HepG2 (cell line): ENCODE data around the gene ATP2B3. TPM values are rescaled to one million over a fixed set of nuclear protein-coding genes. Genes with fewer than 3 reads are reported as not detected.

Experiments used
- ARHGAP35 ChIP-seq: sonication (generic); formaldehyde crosslinking; IDR thresholded peaks from 2 replicates; pipeline ENCODE4 v1.9.0; 2022; ENCODE audit warnings: mild to moderate bottlenecking, inconsistent platforms, moderate library complexity, missing genetic modification reagents, borderline replicate concordance
- CBFB ChIP-seq: sonication (generic); formaldehyde crosslinking; IDR thresholded peaks from 2 replicates; pipeline ENCODE4 v1.4.0; 2020; ENCODE audit warnings: missing genetic modification reagents
- CC2D1A ChIP-seq: sonication (generic); formaldehyde crosslinking; IDR thresholded peaks from 2 replicates; pipeline ENCODE4 v1.8.1; 2023; ENCODE audit warnings: mild to moderate bottlenecking, missing genetic modification reagents
- IRF2 ChIP-seq: IDR thresholded peaks from 2 replicates; pipeline ENCODE4 v1.6.1; 2018; ENCODE audit warnings: missing genetic modification reagents, missing compliant biosample characterization
- RFXAP ChIP-seq: sonication (generic); formaldehyde crosslinking; IDR thresholded peaks from 2 replicates; pipeline ENCODE4 v1.4.0; 2020; ENCODE audit warnings: missing genetic modification reagents, borderline replicate concordance
- SIN3A ChIP-seq: IDR thresholded peaks from 2 replicates; pipeline ENCODE4 v1.6.1; 2011; ENCODE audit warnings: low read depth, mild to moderate bottlenecking, control low read depth, low read length, borderline replicate concordance
- SP2 ChIP-seq: sonication (generic); formaldehyde crosslinking; IDR thresholded peaks from 2 replicates; pipeline ENCODE4 v1.5.1; 2020; ENCODE audit warnings: mild to moderate bottlenecking, missing genetic modification reagents
- TCF12 ChIP-seq, 2 experiments: fragments of 450-650 bp in 1 of 2; sonication (generic) in 1 of 2; formaldehyde crosslinking in 1 of 2; IDR thresholded peaks; 2 replicates each; pipeline versions ENCODE4 v1.6.1 to v1.8.0; 2017 to 2022; ENCODE audit warnings: antibody characterized with exemption in 1 of 2, mild to moderate bottlenecking in 1 of 2, missing genetic modification reagents in 1 of 2, moderate library complexity in 1 of 2
- TSC22D2 ChIP-seq: sonication (generic); formaldehyde crosslinking; IDR thresholded peaks from 2 replicates; pipeline ENCODE4 v1.5.1; 2020; ENCODE audit warnings: missing genetic modification reagents, mild to moderate bottlenecking, borderline replicate concordance
- ZKSCAN1 ChIP-seq: fragments of 150-350 bp; IDR thresholded peaks from 2 replicates; pipeline ENCODE4 v1.6.1; 2014; ENCODE audit warnings: low read length
- ZNF558 ChIP-seq: sonication (generic); formaldehyde crosslinking; IDR thresholded peaks from 2 replicates; pipeline ENCODE4 v1.9.0; 2022; ENCODE audit warnings: mild to moderate bottlenecking, missing genetic modification reagents, borderline replicate concordance
- ZNF749 ChIP-seq: sonication (generic); formaldehyde crosslinking; IDR thresholded peaks from 2 replicates; pipeline ENCODE4 v1.8.0; 2022; ENCODE audit warnings: mild to moderate bottlenecking, missing genetic modification reagents, moderate library complexity, borderline replicate concordance
- polyA plus RNA-seq, 8 experiments: library from polyadenylated mRNA; depleted of rRNA in 3 of 8; stranded (reverse) in 7 of 8; unstranded in 1 of 8; fragments of >200 nt; fragmentation: Illumina TruSeq in 4 of 8; extraction: Trizol in 4 of 8; gene quantifications; 2 replicates each; pipeline versions ENCODE4 v1.2.1 to v1.2.3, GENCODE V29; 2011 to 2016; ENCODE audit warnings: low read depth in 4 of 8, missing spikeins in 1 of 8, mixed read lengths in 1 of 8; ENCODE audit not compliant: insufficient read depth in 1 of 8
- total RNA-seq, 5 experiments: library from RNA; depleted of rRNA; stranded (reverse); fragments of >200 nt; fragmentation: Illumina TruSeq; extraction: Trizol; gene quantifications; 2 replicates each; pipeline ENCODE4 v1.2.3, GENCODE V29; 2016; ENCODE audit warnings: low read depth in 1 of 5
- TF ChIP-seq, protein P1 (sequence below): sonication (generic); formaldehyde crosslinking; IDR thresholded peaks from 2 replicates; pipeline ENCODE4 v1.5.0; 2020; ENCODE audit warnings: missing genetic modification reagents, mild to moderate bottlenecking, borderline replicate concordance
- TF ChIP-seq, protein P2 (sequence below): sonication (generic); formaldehyde crosslinking; IDR thresholded peaks from 2 replicates; pipeline ENCODE4 v1.8.1; 2023; ENCODE audit warnings: mild to moderate bottlenecking, inconsistent platforms, moderate library complexity, missing genetic modification reagents, borderline replicate concordance
- TF ChIP-seq, protein P3 (sequence below): sonication (generic); formaldehyde crosslinking; IDR thresholded peaks from 2 replicates; pipeline ENCODE4 v1.4.0; 2020; ENCODE audit warnings: missing genetic modification reagents
- TF ChIP-seq, protein P4 (sequence below): sonication (generic); formaldehyde crosslinking; IDR thresholded peaks from 2 replicates; pipeline ENCODE4 v1.4.0; 2020; ENCODE audit warnings: missing genetic modification reagents

Gene ATP2B3
- total and polyA plus RNA-seq, 2 of the 13 experiments (the other 11 are each of a cell fraction or from before 2014, with no cell fraction given) = not detected

DNA sequence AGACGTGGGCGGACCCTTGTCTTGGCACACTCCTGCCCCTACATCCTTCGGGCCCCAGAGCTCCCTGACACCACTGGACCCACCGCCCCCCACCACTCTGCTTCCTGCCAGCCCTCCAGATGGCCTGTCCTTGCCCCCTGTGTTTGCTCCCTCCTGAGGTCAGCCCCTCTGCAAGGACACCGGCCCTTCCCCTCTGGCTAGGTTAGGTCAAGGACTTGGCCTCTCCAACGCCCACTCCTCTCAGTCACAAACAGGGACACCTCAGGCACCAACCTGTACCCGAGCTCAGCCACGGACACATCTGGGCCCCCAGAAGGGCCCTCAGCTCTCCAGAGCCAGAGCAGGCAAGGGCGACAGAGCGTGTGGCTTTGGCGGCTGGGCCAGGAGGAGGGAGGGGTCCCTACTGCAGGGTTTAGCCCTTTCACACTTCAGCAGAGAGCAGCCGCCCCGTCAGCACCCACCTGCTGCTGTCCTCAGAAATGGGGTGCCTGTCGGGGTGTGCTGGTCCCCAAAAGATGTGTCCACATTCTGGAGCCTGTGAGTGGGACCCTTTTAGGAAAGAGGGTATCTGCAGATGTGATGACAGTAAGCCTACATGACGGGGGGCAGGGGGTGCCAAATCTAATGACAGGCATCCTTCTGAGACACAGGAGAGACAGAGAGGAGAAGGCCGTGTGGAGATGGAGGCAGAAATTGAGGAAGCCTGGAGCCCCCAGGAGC is 106.0 kb downstream of the ATP2B3 start (continued):
- TF ChIP-seq ZNF558 (CRISPR knock-in tag) = no peak
- TF ChIP-seq SIN3A = no peak
- TF ChIP-seq SP2 (CRISPR knock-in tag) = no peak
- TF ChIP-seq TCF12 (IDR thresholded peaks at IDR 0.05) = no peak
- TF ChIP-seq TCF12 (CRISPR knock-in tag; IDR thresholded peaks at IDR 0.05) = peak; percentile 94; the same call in 1 of the 2 replicates
- TF ChIP-seq TSC22D2 (CRISPR knock-in tag) = no peak
- TF ChIP-seq, protein P1, sequence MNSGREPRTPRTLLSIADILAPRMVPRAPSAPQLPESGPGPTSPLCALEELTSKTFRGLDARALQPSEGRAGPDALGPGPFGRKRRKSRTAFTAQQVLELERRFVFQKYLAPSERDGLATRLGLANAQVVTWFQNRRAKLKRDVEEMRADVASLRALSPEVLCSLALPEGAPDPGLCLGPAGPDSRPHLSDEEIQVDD (CRISPR knock-in tag) = no peak
- peak; percentile 63; the same call in 1 of the 2 replicates for TF ChIP-seq IRF2 (CRISPR knock-in tag)
- TF ChIP-seq ZKSCAN1 = no peak
- TF ChIP-seq CC2D1A = no peak
- TF ChIP-seq RFXAP (CRISPR knock-in tag) = peak; percentile 24; the same call in 1 of the 2 replicates
- no peak for TF ChIP-seq ARHGAP35
- TF ChIP-seq, protein P2, sequence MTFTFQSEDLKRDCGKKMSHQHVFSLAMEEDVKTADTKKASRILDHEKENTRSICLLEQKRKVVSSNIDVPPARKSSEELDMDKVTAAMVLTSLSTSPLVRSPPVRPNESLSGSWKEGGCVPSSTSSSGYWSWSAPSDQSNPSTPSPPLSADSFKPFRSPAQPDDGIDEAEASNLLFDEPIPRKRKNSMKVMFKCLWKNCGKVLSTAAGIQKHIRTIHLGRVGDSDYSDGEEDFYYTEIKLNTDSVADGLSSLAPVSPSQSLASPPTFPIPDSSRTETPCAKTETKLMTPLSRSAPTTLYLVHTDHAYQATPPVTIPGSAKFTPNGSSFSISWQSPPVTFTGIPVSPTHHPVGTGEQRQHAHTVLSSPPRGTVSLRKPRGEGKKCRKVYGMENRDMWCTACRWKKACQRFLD = no peak
- TF ChIP-seq CBFB = no peak
- TF ChIP-seq, protein P3, sequence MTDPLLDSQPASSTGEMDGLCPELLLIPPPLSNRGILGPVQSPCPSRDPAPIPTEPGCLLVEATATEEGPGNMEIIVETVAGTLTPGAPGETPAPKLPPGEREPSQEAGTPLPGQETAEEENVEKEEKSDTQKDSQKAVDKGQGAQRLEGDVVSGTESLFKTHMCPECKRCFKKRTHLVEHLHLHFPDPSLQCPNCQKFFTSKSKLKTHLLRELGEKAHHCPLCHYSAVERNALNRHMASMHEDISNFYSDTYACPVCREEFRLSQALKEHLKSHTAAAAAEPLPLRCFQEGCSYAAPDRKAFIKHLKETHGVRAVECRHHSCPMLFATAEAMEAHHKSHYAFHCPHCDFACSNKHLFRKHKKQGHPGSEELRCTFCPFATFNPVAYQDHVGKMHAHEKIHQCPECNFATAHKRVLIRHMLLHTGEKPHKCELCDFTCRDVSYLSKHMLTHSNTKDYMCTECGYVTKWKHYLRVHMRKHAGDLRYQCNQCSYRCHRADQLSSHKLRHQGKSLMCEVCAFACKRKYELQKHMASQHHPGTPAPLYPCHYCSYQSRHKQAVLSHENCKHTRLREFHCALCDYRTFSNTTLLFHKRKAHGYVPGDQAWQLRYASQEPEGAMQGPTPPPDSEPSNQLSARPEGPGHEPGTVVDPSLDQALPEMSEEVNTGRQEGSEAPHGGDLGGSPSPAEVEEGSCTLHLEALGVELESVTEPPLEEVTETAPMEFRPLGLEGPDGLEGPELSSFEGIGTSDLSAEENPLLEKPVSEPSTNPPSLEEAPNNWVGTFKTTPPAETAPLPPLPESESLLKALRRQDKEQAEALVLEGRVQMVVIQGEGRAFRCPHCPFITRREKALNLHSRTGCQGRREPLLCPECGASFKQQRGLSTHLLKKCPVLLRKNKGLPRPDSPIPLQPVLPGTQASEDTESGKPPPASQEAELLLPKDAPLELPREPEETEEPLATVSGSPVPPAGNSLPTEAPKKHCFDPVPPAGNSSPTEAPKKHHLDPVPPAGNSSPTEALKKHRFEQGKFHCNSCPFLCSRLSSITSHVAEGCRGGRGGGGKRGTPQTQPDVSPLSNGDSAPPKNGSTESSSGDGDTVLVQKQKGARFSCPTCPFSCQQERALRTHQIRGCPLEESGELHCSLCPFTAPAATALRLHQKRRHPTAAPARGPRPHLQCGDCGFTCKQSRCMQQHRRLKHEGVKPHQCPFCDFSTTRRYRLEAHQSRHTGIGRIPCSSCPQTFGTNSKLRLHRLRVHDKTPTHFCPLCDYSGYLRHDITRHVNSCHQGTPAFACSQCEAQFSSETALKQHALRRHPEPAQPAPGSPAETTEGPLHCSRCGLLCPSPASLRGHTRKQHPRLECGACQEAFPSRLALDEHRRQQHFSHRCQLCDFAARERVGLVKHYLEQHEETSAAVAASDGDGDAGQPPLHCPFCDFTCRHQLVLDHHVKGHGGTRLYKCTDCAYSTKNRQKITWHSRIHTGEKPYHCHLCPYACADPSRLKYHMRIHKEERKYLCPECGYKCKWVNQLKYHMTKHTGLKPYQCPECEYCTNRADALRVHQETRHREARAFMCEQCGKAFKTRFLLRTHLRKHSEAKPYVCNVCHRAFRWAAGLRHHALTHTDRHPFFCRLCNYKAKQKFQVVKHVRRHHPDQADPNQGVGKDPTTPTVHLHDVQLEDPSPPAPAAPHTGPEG (CRISPR knock-in tag) = no peak
- TF ChIP-seq ZNF749 (CRISPR knock-in tag) = no peak
- TF ChIP-seq, protein P4, sequence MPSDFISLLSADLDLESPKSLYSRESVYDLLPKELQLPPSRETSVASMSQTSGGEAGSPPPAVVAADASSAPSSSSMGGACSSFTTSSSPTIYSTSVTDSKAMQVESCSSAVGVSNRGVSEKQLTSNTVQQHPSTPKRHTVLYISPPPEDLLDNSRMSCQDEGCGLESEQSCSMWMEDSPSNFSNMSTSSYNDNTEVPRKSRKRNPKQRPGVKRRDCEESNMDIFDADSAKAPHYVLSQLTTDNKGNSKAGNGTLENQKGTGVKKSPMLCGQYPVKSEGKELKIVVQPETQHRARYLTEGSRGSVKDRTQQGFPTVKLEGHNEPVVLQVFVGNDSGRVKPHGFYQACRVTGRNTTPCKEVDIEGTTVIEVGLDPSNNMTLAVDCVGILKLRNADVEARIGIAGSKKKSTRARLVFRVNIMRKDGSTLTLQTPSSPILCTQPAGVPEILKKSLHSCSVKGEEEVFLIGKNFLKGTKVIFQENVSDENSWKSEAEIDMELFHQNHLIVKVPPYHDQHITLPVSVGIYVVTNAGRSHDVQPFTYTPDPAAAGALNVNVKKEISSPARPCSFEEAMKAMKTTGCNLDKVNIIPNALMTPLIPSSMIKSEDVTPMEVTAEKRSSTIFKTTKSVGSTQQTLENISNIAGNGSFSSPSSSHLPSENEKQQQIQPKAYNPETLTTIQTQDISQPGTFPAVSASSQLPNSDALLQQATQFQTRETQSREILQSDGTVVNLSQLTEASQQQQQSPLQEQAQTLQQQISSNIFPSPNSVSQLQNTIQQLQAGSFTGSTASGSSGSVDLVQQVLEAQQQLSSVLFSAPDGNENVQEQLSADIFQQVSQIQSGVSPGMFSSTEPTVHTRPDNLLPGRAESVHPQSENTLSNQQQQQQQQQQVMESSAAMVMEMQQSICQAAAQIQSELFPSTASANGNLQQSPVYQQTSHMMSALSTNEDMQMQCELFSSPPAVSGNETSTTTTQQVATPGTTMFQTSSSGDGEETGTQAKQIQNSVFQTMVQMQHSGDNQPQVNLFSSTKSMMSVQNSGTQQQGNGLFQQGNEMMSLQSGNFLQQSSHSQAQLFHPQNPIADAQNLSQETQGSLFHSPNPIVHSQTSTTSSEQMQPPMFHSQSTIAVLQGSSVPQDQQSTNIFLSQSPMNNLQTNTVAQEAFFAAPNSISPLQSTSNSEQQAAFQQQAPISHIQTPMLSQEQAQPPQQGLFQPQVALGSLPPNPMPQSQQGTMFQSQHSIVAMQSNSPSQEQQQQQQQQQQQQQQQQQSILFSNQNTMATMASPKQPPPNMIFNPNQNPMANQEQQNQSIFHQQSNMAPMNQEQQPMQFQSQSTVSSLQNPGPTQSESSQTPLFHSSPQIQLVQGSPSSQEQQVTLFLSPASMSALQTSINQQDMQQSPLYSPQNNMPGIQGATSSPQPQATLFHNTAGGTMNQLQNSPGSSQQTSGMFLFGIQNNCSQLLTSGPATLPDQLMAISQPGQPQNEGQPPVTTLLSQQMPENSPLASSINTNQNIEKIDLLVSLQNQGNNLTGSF (CRISPR knock-in tag) = no peak
